Measurements from ENCODE around the gene POLR2F. TPM values are rescaled to one million over a fixed set of nuclear protein-coding genes. Genes with fewer than 3 reads are reported as not detected.
"Not testable (repeated sequence)": the region's sequence is repeated elsewhere in the genome, so short reads cannot be mapped to it uniquely, and the experiment has no call there.

Gene POLR2F
- total and polyA plus RNA-seq, 5 experiments from 2014 or later, result 38.0 to 172 (median 129) TPM

- DNase-seq (no peak), ATAC-seq (no peak)
- Mint-ChIP-seq H3K27me3 (no peaks in the 10 kb centered on the region), H3K36me3 (peaks cover 4 to 69% (median 21%) of the 10 kb centered on the region in 3 donors), H3K4me1 (peaks cover 2 to 16% (median 7%) of the 10 kb centered on the region in 4 donors), H3K27ac (peak overlapping the region in 1 of 10 donors; percentile 21), H3K4me3 (no peak overlapping the region), H3K9me3 (no peaks in the 10 kb centered on the region)
- POLR2A ChIA-PET, result interaction anchor here (0.6 kb wide), 2 partner anchors 17 to 363 kb away, joined by 3 to 4 read pairs; no protein-coding TSS in a partner anchor
Observed at GRCh38 chr22:37965940-37966664, 12.6 kb downstream of the POLR2F start.

DNA sequence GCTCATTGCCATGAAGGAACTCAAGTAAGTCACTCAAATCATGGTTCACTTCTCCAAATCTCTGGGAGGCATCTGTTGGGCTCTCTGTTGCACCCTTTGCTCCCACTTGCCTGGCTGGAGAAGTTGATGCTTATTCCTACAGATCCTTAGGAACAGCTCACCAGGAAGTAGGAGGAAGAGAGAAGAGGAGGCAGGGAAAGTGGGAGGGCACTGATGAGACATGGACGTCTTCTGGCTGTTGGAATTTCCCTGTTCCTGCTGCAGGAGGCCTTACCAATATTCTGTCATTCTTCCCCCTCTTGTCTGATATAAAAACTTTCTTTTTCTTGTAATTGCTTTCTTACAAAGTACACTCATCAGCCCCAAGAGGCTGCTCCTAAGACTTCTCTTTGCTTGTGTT, 13.6 kb downstream of the POLR2F start:
- H3K27ac Mint-ChIP-seq, result no peak overlapping the region
- H3K4me1 Mint-ChIP-seq, result peaks cover 2 to 16% (median 8%) of the 10 kb centered on the region in 4 donors
- no peaks in the 10 kb centered on the region for H3K9me3 Mint-ChIP-seq
- H3K27me3 Mint-ChIP-seq, result no peaks in the 10 kb centered on the region
- DNase-seq (no peak), ATAC-seq (no peak)
- H3K4me3 Mint-ChIP-seq, result no peak overlapping the region
- H3K36me3 Mint-ChIP-seq, result peaks cover 4 to 58% (median 17%) of the 10 kb centered on the region in 3 donors
- POLR2A ChIA-PET, result no interaction called here

DNA sequence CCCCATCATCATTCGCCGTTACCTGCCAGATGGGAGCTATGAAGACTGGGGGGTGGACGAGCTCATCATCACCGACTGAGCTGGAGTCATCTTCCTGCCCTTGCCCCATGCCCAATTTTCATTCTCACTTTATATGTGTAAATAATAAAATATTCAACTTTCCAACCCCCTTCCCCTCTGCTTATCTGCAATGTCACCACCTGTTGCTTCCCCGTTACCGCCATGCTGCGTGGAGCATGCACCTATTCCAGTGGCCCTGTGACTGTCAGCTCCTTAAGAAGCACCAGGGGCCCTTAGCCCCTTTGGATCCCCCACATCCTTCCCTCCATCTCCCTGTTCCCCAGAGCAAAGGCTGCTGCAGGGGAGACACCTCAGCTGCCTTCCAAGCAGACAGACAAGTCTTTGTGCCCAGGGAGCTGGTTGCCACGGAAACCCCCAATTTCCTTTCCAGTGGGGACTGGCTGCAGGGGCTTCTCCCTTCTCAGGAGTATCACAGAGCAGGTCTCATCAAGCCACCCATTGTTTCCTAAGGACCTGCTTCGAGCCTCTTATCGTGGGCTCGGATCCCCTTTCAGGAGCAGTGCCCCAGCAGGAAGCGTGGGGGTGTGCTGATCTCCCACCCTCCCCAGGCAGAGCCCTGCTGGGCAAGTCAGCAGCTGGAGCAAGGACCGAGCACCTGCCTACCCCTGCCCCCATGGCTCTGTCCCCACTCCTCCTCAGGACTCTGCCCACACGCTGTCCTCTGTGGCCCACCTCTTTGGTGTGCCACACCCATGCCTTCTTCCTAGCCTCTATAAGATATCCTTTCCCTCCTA, 14.3 kb downstream of the POLR2F start:
- Mint-ChIP-seq H3K9me3 (no peaks in the 10 kb centered on the region), H3K27me3 (no peaks in the 10 kb centered on the region), H3K27ac (no peak overlapping the region), H3K4me3 (no peak overlapping the region), H3K36me3 (peaks cover 4 to 52% (median 17%) of the 10 kb centered on the region in 3 donors), H3K4me1 (peaks cover 2 to 16% (median 8%) of the 10 kb centered on the region in 4 donors)
- ATAC-seq, result no peak
- POLR2A ChIA-PET, result no interaction called here
- no peak for DNase-seq

- Mint-ChIP-seq H3K4me1 (peaks cover 2 to 16% (median 8%) of the 10 kb centered on the region in 4 donors), H3K4me3 (no peak overlapping the region), H3K36me3 (peaks cover 4 to 46% (median 17%) of the 10 kb centered on the region in 3 donors), H3K27ac (no peak overlapping the region), H3K9me3 (no peaks in the 10 kb centered on the region), H3K27me3 (no peaks in the 10 kb centered on the region)
- POLR2A ChIA-PET, result interaction anchor here (0.7 kb wide), 1 partner anchor 15 kb away, joined by 3 read pairs; the partner anchor contains the start of genes C22orf23 and POLR2F
- DNase-seq (no peak), ATAC-seq (no peak)
Observed at GRCh38 chr22:37968452-37969251, 15.2 kb downstream of the POLR2F start.

DNA sequence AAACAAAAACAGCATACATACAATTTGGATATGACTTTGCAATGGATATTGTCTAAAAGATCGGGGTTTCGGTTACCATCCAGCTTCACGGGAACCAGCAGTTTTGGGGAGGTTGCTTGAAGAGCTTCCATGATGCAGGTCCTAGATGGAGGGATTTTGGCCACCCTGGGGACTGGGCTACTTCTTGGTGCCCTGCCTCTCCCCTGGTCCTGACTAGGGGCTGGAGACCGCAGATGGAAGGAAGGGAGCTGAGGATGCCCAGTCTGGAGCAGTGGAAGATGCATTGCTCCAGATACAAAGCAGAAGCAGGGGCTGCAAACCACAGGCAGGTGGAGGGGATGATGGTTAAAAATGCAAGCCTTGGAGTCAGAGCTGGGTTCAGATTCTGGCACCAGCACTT, 17.4 kb downstream of the POLR2F start:
- peaks cover 4 to 47% (median 23%) of the 10 kb centered on the region in 3 donors for H3K36me3 Mint-ChIP-seq

GRCh38 chr22:37971475-37972434, 18.3 kb downstream of the POLR2F start:
- Mint-ChIP-seq H3K27me3 (no peaks in the 10 kb centered on the region), H3K27ac (peak overlapping the region in 2 of 10 donors; percentile 51 to 56), H3K4me1 (peaks cover 0 to 12% (median 4%) of the 10 kb centered on the region in 4 donors), H3K9me3 (no peaks in the 10 kb centered on the region), H3K36me3 (peaks cover 4 to 42% (median 26%) of the 10 kb centered on the region in 3 donors), H3K4me3 (no peak overlapping the region)
- ATAC-seq, result no peak
- DNase-seq, result no peak
- POLR2A ChIA-PET, result no interaction called here

More for the DNA sequence above, 17.4 kb downstream of the POLR2F start:
- peaks cover 0 to 12% (median 6%) of the 10 kb centered on the region in 4 donors for H3K4me1 Mint-ChIP-seq
- no peak overlapping the region for H3K4me3 Mint-ChIP-seq
- H3K9me3 Mint-ChIP-seq, result no peaks in the 10 kb centered on the region
- POLR2A ChIA-PET, result no interaction called here
- no peaks in the 10 kb centered on the region for H3K27me3 Mint-ChIP-seq
- no peak overlapping the region for H3K27ac Mint-ChIP-seq
- DNase-seq (no peak), ATAC-seq (no peak)

GRCh38 chr22:37972527-37972926, 19.0 kb downstream of the POLR2F start:
- ATAC-seq, result no peak
- no peak for DNase-seq
- Mint-ChIP-seq H3K27me3 (no peaks in the 10 kb centered on the region), H3K4me1 (peaks cover 0 to 11% (median 3%) of the 10 kb centered on the region in 4 donors), H3K4me3 (no peak overlapping the region), H3K9me3 (no peaks in the 10 kb centered on the region), H3K36me3 (peaks cover under 1 to 36% (median 20%) of the 10 kb centered on the region in 3 donors), H3K27ac (peak overlapping the region in 1 of 10 donors; percentile 51)
- POLR2A ChIA-PET, result no interaction called here

GRCh38 chr22:37973271-37974170, 20.0 kb downstream of the POLR2F start:
- DNase-seq (no peak), ATAC-seq (no peak)
- Mint-ChIP-seq H3K36me3 (peaks cover 0 to 26% (median 16%) of the 10 kb centered on the region in 3 donors), H3K4me3 (no peak overlapping the region), H3K4me1 (peaks cover 0 to 7% (median 3%) of the 10 kb centered on the region in 4 donors), H3K9me3 (no peaks in the 10 kb centered on the region), H3K27me3 (no peaks in the 10 kb centered on the region), H3K27ac (peak overlapping the region in 1 of 10 donors; percentile 76)
- POLR2A ChIA-PET, result interaction anchor here (0.5 kb wide), 1 partner anchor 1042 kb away, joined by 4 read pairs; no protein-coding TSS in a partner anchor

DNA sequence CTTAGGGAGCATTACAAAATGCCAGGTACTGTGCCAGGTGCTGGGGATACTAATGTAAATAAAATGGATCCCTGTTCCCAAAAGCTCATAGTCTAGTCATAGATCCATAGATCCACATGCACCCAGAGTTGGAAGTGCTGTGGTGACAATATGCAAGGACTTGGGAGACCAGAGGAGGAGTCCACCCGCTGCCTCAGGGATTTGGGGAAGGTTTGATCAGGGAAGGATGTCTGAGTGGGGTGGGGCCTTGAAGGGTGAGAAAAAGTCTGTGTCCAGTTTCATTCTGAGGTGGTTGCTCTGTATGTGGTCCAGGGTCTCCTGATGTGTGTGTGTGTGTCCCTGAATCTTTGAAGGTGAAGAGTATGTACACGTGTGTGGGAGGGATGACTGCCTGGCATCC, 21.7 kb downstream of the POLR2F start:
- DNase-seq (no peak), ATAC-seq (no peak)
- Mint-ChIP-seq H3K36me3 (peaks cover 0 to 13% (median 12%) of the 10 kb centered on the region in 3 donors), H3K27ac (peak overlapping the region in 3 of 10 donors; percentile 15 to 34 (median 16)), H3K4me3 (no peak overlapping the region), H3K27me3 (no peaks in the 10 kb centered on the region), H3K9me3 (no peaks in the 10 kb centered on the region), H3K4me1 (peaks cover 0 to 9% (median 3%) of the 10 kb centered on the region in 4 donors)
- POLR2A ChIA-PET, result interaction anchor here (0.5 kb wide), 1 partner anchor 1046 kb away, joined by 4 read pairs; the partner anchor contains the start of gene APOBEC3D

DNA sequence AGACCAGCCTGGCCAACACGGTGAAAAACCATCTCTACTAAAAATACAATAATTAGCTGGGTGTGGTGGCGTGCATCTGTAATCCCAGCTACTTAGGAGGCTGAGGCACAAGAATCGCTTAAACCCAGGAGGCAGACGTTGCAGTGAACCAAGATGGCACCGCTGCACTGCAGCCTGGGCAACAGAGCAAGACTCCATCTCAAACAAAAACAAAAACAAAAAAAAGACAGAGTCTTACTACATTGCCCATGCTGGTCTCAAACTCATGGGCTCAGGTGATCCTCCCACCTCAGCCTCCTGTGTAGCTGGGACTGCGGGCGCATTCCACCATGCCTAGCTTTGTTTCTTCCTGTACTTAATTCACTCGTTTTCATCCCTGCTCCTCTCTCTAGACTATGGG, 22.5 kb downstream of the POLR2F start:
- H3K36me3 Mint-ChIP-seq, result peaks cover 0 to 14% (median 10%) of the 10 kb centered on the region in 3 donors
- H3K27ac Mint-ChIP-seq, result peak overlapping the region in 3 of 10 donors; percentile 24 to 47 (median 41)
- POLR2A ChIA-PET, ATAC-seq, DNase-seq, H3K9me3 Mint-ChIP-seq, H3K27me3 Mint-ChIP-seq, H3K4me3 Mint-ChIP-seq: not testable (repeated sequence)
- peaks cover 0 to 11% (median 3%) of the 10 kb centered on the region in 4 donors for H3K4me1 Mint-ChIP-seq

Data from naive thymus-derived CD8-positive, alpha-beta T cell (primary cell).